Measurements from ENCODE around the gene TBX21.
A peak's percentile ranks its signal among the peaks of the same experiment; 100 is the strongest.
"Not testable (repeated sequence)": the region's sequence is repeated elsewhere in the genome, so short reads cannot be mapped to it uniquely, and the experiment has no call there.

The TBX21 gene

GRCh38 chr17:47773649-47774048 is 40.6 kb downstream of the TBX21 start:
- not testable (repeated sequence) for DNase-seq (ENCODE audit: low read depth in 2 of 2)

- DNase-seq (ENCODE audit: low read depth in 2 of 2): no peak
Measured at GRCh38 chr17:47774331-47774730, 41.3 kb downstream of the TBX21 start.

DNA sequence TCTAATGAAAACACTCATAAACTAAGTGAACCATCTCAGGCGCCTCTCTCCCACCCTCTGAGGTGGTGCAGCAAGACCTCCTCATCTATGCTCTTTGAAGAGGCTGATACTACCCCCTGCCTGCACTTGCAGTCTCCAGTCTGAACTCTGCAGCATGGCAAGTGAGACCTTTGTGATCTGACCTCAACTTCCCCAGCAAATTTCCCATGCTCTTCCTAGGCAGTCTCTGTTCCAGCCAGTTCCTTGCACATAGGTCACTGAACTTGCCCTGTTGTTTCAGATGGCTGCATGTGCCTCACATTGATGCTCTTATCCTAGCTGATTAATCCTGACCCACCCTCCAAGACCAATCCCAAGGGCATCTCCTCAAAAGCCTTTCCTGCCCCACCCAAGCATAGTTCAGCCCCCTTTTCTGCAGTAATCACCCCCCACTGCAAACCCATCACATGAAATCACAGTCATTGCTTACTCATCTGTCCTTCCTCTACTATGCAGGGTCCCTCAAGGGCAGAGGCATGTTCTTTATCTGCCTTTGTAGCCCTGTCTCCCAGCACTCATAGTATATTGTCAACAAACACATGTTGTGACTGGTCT is 42.0 kb downstream of the TBX21 start:
- no peak for DNase-seq (ENCODE audit: low read depth in 2 of 2)

- peak in 1 of 2 donors; percentile 9 for DNase-seq (ENCODE audit: low read depth in 2 of 2)
Measured at GRCh38 chr17:47776330-47777197, 43.5 kb downstream of the TBX21 start.

- DNase-seq (ENCODE audit: low read depth in 2 of 2): no peak
Measured at GRCh38 chr17:47778184-47778635, 45.2 kb downstream of the TBX21 start.

GRCh38 chr17:47781397-47781796 is 48.4 kb downstream of the TBX21 start:
- no peak for DNase-seq (ENCODE audit: low read depth in 2 of 2)

DNA sequence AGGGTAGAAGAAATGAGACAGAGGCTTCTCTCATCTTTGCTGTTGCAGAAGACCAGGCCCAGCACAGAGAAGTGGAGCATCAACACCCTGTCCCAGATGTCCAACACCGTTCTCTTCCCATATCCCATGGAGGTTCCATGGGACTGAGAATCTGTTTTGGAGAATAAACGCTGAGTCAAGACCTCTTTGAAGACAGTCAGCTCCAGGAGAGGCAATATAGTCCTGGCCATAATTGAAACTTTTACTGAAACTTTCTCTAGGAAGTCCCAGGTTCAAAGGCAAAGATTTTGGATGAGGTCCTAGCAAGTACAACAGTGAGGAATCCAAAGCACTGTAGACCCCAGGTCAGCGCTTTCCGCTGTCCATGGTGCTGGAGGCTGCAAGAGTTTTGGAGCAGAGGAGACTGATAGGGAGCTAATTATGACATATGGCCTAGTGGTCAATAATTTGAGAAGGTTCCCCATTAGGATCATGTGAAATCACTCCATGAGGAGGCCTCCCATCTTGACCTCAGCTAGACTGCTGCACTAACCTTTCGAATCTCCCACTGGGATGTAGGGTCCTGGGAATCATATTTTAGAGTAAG is 52.6 kb downstream of the TBX21 start:
- DNase-seq (ENCODE audit: low read depth in 2 of 2): no peak

GRCh38 chr17:47789611-47790561 is 56.9 kb downstream of the TBX21 start:
- DNase-seq (ENCODE audit: low read depth in 2 of 2): peak; percentile 11 to 44

DNA sequence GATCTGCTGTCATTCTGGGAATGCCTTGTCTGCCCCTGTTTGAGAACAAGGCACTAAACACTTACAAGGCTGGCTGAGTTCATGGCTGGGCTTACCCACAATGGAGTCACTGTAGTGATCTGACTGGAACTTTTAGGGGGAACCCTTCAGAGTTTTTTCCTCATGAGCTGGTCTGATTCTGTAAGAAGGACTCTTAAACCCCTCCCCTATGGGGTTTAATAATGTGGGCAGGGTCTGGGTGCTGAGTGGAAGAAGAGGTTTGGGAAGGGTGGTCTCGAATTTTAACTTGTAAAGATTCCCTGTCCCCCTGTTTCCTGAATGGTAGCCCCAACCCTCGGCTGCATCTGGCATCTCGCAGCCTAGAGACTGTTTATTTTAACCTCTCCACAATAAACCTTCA is 58.0 kb downstream of the TBX21 start:
- no peak for DNase-seq (ENCODE audit: low read depth in 2 of 2)

- DNase-seq (ENCODE audit: low read depth in 2 of 2): no peak
Measured at GRCh38 chr17:47792457-47792856, 59.4 kb downstream of the TBX21 start.

DNA sequence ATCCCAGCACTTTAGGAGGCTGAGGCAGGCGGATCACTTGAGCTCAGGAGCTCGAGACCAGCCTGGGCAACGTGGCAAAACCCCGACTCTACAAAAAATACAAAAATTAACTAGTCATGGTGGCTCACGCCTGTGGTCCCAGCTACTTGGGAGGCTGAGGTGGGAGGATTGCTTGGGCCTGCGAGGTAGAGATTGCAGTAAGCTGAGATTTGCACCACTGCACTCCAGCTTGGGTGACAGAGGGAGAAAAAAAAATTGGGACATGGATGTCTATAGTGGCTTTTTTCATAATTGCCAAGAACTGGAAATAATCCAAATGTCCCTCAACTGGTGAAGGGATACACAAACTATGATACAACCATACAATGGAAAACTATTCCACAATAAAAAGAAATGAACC is 59.9 kb downstream of the TBX21 start:
- no peak for DNase-seq (ENCODE audit: low read depth in 2 of 2)

Data from stimulated activated CD8-positive, alpha-beta memory T cell treated with anti-CD3 and anti-CD28 coated beads, Interleukin-7, amount 100 ng/mL, for 4 hours (primary cell).